ENCODE measurements around the gene HEXD.

- TF ChIP-seq POU6F1 (CRISPR knock-in tag; IDR thresholded peaks at IDR 0.05; ENCODE audit: borderline replicate concordance, low read depth) (no peak), PPARA (CRISPR knock-in tag; IDR thresholded peaks at IDR 0.05; ENCODE audit: borderline replicate concordance) (no peak), ARNTL (CRISPR knock-in tag; IDR thresholded peaks at IDR 0.05; ENCODE audit: borderline replicate concordance, low read depth) (no peak), ZFP3 (CRISPR knock-in tag; IDR thresholded peaks at IDR 0.05) (no peak), ZFP30 (CRISPR knock-in tag; IDR thresholded peaks at IDR 0.05) (no peak), ZNF70 (CRISPR knock-in tag; IDR thresholded peaks at IDR 0.05) (no peak)
- TF ChIP-seq, protein P1, sequence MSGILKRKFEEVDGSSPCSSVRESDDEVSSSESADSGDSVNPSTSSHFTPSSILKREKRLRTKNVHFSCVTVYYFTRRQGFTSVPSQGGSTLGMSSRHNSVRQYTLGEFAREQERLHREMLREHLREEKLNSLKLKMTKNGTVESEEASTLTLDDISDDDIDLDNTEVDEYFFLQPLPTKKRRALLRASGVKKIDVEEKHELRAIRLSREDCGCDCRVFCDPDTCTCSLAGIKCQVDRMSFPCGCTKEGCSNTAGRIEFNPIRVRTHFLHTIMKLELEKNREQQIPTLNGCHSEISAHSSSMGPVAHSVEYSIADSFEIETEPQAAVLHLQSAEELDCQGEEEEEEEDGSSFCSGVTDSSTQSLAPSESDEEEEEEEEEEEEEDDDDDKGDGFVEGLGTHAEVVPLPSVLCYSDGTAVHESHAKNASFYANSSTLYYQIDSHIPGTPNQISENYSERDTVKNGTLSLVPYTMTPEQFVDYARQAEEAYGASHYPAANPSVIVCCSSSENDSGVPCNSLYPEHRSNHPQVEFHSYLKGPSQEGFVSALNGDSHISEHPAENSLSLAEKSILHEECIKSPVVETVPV (CRISPR knock-in tag; IDR thresholded peaks at IDR 0.05): no peak
- TF ChIP-seq, protein P2, sequence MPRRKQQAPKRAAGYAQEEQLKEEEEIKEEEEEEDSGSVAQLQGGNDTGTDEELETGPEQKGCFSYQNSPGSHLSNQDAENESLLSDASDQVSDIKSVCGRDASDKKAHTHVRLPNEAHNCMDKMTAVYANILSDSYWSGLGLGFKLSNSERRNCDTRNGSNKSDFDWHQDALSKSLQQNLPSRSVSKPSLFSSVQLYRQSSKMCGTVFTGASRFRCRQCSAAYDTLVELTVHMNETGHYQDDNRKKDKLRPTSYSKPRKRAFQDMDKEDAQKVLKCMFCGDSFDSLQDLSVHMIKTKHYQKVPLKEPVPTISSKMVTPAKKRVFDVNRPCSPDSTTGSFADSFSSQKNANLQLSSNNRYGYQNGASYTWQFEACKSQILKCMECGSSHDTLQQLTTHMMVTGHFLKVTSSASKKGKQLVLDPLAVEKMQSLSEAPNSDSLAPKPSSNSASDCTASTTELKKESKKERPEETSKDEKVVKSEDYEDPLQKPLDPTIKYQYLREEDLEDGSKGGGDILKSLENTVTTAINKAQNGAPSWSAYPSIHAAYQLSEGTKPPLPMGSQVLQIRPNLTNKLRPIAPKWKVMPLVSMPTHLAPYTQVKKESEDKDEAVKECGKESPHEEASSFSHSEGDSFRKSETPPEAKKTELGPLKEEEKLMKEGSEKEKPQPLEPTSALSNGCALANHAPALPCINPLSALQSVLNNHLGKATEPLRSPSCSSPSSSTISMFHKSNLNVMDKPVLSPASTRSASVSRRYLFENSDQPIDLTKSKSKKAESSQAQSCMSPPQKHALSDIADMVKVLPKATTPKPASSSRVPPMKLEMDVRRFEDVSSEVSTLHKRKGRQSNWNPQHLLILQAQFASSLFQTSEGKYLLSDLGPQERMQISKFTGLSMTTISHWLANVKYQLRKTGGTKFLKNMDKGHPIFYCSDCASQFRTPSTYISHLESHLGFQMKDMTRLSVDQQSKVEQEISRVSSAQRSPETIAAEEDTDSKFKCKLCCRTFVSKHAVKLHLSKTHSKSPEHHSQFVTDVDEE (CRISPR knock-in tag; IDR thresholded peaks at IDR 0.05): no peak
- TF ChIP-seq, protein P3, sequence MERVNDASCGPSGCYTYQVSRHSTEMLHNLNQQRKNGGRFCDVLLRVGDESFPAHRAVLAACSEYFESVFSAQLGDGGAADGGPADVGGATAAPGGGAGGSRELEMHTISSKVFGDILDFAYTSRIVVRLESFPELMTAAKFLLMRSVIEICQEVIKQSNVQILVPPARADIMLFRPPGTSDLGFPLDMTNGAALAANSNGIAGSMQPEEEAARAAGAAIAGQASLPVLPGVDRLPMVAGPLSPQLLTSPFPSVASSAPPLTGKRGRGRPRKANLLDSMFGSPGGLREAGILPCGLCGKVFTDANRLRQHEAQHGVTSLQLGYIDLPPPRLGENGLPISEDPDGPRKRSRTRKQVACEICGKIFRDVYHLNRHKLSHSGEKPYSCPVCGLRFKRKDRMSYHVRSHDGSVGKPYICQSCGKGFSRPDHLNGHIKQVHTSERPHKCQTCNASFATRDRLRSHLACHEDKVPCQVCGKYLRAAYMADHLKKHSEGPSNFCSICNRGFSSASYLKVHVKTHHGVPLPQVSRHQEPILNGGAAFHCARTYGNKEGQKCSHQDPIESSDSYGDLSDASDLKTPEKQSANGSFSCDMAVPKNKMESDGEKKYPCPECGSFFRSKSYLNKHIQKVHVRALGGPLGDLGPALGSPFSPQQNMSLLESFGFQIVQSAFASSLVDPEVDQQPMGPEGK (CRISPR knock-in tag; IDR thresholded peaks at IDR 0.05; ENCODE audit: borderline replicate concordance): no peak
Observed at GRCh38 chr17:82433560-82434215, 15.5 kb downstream of the HEXD start.
